GM21576 (cell line): ENCODE measurements around the gene PPP2R3A.

Source experiments
- ATAC-seq: cut with Tn5 transposase; IDR thresholded peaks from one replicate; pipeline ENCODE4 v1.9.1; 2021; ENCODE audit warnings: mild to moderate bottlenecking, moderate library complexity; ENCODE audit not compliant: unreplicated experiment

PPP2R3A gene

DNA sequence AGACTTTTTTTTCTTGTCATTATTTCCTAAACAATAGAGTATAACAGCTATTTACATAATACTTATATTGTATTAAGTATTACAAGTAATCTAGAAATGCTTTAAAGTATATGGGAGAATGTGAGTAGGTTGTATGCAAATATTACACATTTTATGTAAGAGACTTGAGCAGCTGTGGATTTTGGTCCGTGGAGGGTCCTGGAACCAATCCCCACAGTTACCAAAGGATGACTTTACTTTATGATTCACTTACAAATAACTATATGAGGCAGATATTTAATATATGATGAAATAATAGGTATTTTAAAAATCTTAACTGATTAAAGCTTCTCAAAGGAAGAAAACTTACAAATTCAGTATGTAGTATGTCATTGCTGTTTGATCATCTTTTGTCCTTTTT, 56.3 kb downstream of the PPP2R3A start:
- ATAC-seq, result no peak

- no peak for ATAC-seq
Observed at GRCh38 chr3:136022529-136023263, 57.2 kb downstream of the PPP2R3A start.

GRCh38 chr3:136023264-136023978, 57.9 kb downstream of the PPP2R3A start:
- no peak for ATAC-seq

DNA sequence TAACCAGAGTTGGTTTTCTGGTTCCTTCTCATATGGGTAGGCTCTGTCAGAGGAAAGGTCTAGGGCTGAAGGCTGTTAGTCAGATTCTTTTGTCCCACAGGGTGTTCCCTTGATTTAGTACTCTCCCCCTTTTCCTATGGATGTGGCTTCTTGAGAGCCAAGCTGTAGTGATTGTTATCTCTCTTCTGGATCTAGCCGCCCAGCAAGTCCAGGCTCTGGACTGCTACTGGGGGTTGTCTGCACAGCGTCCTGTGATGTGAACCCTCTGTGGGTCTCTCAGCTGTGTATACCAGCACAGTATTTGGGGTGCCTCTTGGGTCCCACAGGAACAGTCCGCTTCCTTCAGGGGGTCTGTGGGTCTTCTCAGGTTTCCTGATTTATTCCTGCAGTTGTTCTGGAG, 70.8 kb downstream of the PPP2R3A start:
- ATAC-seq, result no peak

GRCh38 chr3:136038668-136039067, 73.1 kb downstream of the PPP2R3A start:
- no peak for ATAC-seq

GRCh38 chr3:136042608-136043221, 77.2 kb downstream of the PPP2R3A start:
- ATAC-seq, result no peak

- ATAC-seq, result no peak
Observed at GRCh38 chr3:136044980-136045745, 79.6 kb downstream of the PPP2R3A start.

DNA sequence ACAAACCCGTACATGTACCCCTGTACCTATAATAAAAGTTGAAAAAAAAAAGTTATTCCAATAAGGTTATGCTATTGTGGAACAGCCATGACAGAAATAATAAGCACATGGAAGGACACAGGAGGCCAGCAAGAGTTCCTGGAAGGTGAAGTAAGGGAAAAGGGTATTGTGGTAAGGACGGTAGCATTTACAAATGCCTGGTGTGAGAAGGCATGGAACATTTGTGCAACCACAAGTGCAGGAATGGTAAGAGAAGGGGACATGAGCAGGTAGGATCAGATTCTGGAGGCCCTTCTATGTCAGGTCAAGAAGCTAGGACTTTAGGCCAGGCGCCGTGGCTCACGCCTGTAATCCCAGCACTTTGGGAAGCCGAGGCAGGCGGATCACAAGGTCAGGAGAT, 82.5 kb downstream of the PPP2R3A start:
- ATAC-seq, result no peak

- ATAC-seq, result no peak
Observed at GRCh38 chr3:136050250-136050649, 84.7 kb downstream of the PPP2R3A start.

DNA sequence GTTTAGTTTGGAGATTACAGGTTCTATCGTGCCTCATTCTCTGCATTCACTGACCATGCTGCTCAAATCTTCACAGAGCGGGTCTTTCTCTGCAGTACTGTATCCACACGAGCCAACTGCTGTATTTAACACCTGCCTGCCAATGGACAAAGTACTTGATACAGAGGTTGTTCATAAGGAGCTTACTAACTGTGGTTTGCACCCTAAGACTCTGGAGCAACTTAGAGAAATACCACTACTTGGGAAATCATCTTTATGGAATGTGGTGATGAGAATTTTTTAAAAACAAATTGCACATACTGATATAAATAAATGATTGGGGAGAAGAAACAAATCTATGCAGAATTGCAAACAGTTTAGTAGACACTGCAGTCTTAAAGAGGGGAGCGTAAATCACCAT, 90.0 kb downstream of the PPP2R3A start:
- ATAC-seq, result no peak

DNA sequence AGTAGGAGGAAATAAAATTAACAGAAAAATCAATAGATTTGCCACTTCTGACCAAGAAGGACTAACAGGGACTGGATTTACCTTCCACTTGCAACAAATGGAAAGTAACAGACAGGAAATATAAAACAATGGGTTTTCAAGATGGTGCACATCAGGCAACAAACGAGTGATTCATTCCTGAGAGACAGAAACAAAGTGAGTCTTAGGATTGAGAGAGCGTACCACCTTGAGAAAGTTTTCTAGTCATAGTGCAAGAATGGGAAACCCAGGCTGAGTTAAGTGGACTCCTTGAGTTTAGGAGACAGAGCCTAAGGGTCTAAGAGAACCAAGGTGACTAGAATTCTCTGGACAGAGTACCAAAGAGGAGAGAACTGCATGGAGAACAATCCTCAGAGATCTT, 101.7 kb downstream of the PPP2R3A start:
- no peak for ATAC-seq

- ATAC-seq, result no peak
Observed at GRCh38 chr3:136068708-136069107, 103.2 kb downstream of the PPP2R3A start.

- ATAC-seq, result no peak
Observed at GRCh38 chr3:136069933-136070332, 104.4 kb downstream of the PPP2R3A start.

GRCh38 chr3:136070334-136070733, 104.8 kb downstream of the PPP2R3A start:
- no peak for ATAC-seq

GRCh38 chr3:136070953-136071949, 105.7 kb downstream of the PPP2R3A start:
- ATAC-seq, result no peak

DNA sequence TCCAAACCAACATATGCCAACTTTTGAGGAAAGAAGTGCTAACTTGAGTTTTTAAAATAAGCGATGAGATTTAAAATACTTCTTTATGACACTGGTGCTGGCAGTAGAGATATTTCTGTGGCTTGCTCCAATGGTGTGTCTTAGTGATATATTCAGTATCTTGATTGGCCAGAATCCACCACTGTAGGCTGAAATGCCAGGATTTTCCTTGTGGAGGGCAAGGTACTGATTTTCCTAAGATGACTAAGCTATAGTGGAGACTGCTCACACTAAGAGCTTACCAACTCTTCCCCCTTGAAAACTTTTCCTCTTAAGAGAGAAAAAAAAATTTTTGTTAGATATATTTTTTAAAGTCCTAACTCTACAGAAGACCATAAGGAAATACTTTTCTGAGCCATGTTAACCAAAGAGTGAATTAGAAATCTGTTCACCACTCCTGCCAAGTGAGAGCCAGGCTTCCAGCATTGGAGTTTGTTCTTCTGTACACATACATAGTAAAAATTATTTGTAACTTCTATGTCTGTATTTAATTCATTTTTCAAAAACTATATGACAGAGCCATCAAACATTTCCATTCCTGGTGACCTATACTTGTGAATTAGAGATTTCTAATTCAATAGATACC, 109.1 kb downstream of the PPP2R3A start:
- ATAC-seq, result no peak

GRCh38 chr3:136075218-136075808, 109.8 kb downstream of the PPP2R3A start:
- no peak for ATAC-seq

DNA sequence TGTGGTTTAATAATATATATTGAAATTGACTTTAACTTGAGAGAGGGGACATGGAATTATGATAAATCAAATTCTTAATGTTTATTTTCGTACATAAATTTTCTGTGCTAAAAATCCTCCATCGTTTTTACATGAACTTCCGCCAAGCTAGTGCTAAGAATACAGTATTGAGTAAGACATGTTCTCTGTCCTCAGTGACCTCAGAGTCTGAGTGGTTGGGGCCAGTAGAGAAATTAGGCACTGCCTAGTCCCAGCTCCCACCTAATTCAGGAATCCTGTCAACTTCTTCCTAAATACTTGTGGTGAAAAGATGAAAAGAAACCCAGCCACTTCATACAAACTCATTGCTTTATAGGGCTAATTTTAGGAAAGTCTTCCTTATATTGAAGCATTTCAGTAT, 110.3 kb downstream of the PPP2R3A start:
- ATAC-seq, result no peak
